Stomach (tissue), 9 donors: Measurements from ENCODE around the gene HDLBP. TPM values are rescaled to one million over a fixed set of nuclear protein-coding genes. Genes with fewer than 3 reads are reported as not detected.

Experiments used
- DNase-seq, 2 donors: peaks; one replicate each; pipeline versions ENCODE4 v3.0.0 to v3.0.0-alpha.2; 2013 to 2019
- H3K27ac ChIP-seq, 5 donors: fragments of 200-600 bp in 4 of 5; sonication (generic) in 4 of 5; one replicate each; pipeline ENCODE4 v1.5.1; 2013 to 2019; ENCODE audit warnings: mild to moderate bottlenecking in 1 of 5, moderate library complexity in 1 of 5
- H3K27me3 ChIP-seq, 3 donors: fragments of 200-600 bp; sonication (generic); one replicate each; pipeline ENCODE4 v1.5.1; 2017 to 2019; ENCODE audit warnings: mixed run types in 1 of 3
- H3K36me3 ChIP-seq, 4 donors: fragments of 200-600 bp; sonication (generic); 1 replicate in 3 of 4; 2 replicates in 1 of 4; pipeline ENCODE4 v1.5.1; 2016 to 2019
- H3K4me1 ChIP-seq, 4 donors: fragments of 200-600 bp; sonication (generic); one replicate each; pipeline ENCODE4 v1.5.1; 2016 to 2019
- H3K4me3 ChIP-seq, 4 donors: fragments of 200-600 bp; sonication (generic) in 3 of 4; one replicate each; pipeline ENCODE4 v1.5.1; 2016 to 2019; ENCODE audit warnings: mild to moderate bottlenecking in 1 of 4
- H3K9me3 ChIP-seq, 4 donors: fragments of 200-600 bp; sonication (generic); one replicate each; pipeline ENCODE4 v1.5.1; 2016 to 2019
- EP300 ChIP-seq: sonication (generic); formaldehyde crosslinking; IDR thresholded peaks from one replicate; pipeline ENCODE4 v1.6.1; 2017; ENCODE audit warnings: antibody characterized with exemption
- POLR2A ChIP-seq, 4 donors: fragments of 450-650 bp; IDR thresholded peaks; one replicate each; pipeline ENCODE4 v1.6.1; 2016; ENCODE audit warnings: antibody characterized with exemption in 4 of 4, control low read depth in 2 of 4, mild to moderate bottlenecking in 1 of 4, moderate library complexity in 1 of 4
- POLR2AphosphoS5 ChIP-seq, 3 donors: sonication (generic); formaldehyde crosslinking; IDR thresholded peaks; one replicate each; pipeline ENCODE4 v1.6.1; 2016; ENCODE audit warnings: antibody characterized with exemption in 3 of 3
- WGBS, 5 donors: extraction: QIAGEN DNeasy Blood & Tissue Kit in 3 of 5; methylation state at CpG; one replicate each; pipeline versions ENCODE4 v1.1.5 to v1.1.7; 2013 to 2018; 5-methylcytosine and 5-hydroxymethylcytosine counted together
- intact Hi-C: fragments of 100-400 bp; cut with DNase I; formaldehyde crosslinking; loops from one replicate; pipeline ENCODE4 v1.15.1; 2023; ENCODE audit warnings: low total_unique reads
- polyA plus RNA-seq, 3 donors: library from polyadenylated mRNA; stranded (reverse); fragments of 200-250 nt; gene quantifications; one replicate each; pipeline ENCODE4 v1.2.3, GENCODE V29; 2013
- total RNA-seq, 5 donors: library from RNA; depleted of rRNA; stranded (reverse); fragments of >200 nt; gene quantifications; one replicate each; pipeline versions ENCODE4 v1.1.0 to v1.2.3, GENCODE V29; 2014 to 2016
- TF ChIP-seq, protein P1 (sequence below), 7 experiments: fragments of 450-650 bp in 4 of 7; fragments of 200-600 bp in 3 of 7; sonication (generic) in 3 of 7; IDR thresholded peaks; one replicate each; pipeline ENCODE4 v1.5.1; 2016 to 2019; ENCODE audit warnings: antibody characterized with exemption in 7 of 7, control low read depth in 2 of 7, mild to moderate bottlenecking in 1 of 7
- donor health status: healthy with polysubstance abuse.
- donor health status: Bipolar disorder and iron deficiency.
- donor health status: healthy.

Gene HDLBP
- total and polyA plus RNA-seq, 8 donors = 171 to 752 (median 397) TPM

DNA sequence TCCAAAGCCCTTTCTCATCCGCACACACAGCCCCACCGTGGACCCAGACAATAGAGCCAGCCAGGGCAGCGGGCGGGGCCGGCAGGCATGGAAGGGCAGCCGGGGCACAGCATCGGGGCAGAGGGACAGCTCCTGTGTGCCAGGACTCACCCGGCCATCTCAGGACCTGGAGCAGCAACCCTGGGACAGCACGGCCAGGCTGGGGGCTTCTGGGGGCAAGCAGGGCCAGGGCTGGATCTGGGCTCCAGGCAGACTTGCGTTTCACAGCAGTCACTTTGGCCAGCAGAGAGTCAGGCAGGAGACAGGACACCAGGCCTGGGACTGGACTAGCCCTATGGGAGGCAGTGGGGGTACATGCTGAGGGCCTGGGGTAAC is 111.5 kb downstream of the HDLBP start:
- WGBS, 5 donors = 50 to 78% (median 69%) methylated on average over 2 to 10 of the region's 10 CpGs
- TF ChIP-seq POLR2AphosphoS5 (IDR thresholded peaks at IDR 0.05) (no peak), POLR2A (IDR thresholded peaks at IDR 0.05) (no peak), EP300 (no peak)
- TF ChIP-seq, protein P1, sequence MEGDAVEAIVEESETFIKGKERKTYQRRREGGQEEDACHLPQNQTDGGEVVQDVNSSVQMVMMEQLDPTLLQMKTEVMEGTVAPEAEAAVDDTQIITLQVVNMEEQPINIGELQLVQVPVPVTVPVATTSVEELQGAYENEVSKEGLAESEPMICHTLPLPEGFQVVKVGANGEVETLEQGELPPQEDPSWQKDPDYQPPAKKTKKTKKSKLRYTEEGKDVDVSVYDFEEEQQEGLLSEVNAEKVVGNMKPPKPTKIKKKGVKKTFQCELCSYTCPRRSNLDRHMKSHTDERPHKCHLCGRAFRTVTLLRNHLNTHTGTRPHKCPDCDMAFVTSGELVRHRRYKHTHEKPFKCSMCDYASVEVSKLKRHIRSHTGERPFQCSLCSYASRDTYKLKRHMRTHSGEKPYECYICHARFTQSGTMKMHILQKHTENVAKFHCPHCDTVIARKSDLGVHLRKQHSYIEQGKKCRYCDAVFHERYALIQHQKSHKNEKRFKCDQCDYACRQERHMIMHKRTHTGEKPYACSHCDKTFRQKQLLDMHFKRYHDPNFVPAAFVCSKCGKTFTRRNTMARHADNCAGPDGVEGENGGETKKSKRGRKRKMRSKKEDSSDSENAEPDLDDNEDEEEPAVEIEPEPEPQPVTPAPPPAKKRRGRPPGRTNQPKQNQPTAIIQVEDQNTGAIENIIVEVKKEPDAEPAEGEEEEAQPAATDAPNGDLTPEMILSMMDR (IDR thresholded peaks at IDR 0.05) = no peak
- H3K27ac ChIP-seq = no peak overlapping the region
- H3K36me3 ChIP-seq = peaks cover 0 to 6% (median 0%) of the 10 kb centered on the region in 4 donors
- H3K4me1 ChIP-seq = no peaks in the 10 kb centered on the region
- no peaks in the 10 kb centered on the region for H3K9me3 ChIP-seq
- no peak overlapping the region for H3K4me3 ChIP-seq
- intact Hi-C loops = no loop called here
- no peaks in the 10 kb centered on the region for H3K27me3 ChIP-seq
- DNase-seq = no peak

DNA sequence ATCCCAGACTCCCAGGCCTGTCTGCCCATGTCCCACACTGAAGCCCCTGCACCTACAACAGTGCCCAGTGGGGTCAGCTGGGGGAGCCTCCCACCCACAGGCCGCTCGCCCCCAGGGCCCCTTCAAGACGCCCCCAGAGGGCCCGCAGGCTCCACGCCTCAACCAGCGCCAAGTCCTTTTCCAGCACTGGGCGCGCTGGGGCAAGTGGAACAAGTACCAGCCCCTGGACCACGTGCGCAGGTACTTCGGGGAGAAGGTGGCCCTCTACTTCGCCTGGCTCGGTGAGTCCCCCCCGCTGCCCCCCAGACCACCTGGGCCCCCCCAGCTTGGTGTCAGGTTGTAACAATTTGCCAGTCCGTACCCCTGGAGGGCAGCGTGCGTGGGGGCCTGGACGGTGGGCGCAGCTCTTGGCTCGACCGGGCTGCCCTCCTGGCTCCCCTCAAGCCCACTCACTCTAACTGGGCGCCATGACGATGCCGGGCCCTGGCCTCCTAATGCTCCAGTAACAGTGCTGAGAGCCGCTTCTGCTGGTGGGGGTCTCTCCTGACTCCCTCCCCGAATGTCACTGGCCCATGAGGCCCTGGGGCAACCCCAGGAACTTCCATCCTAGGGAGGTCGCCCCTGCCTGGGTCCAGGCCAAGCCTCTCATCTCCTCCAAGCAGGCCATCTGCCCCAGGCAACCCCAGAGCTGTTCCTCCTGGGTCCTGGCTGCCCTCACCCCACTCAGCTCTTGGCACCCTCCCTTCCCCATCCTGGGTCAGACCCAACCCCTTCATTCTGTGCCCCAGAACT is 112.1 kb downstream of the HDLBP start:
- Histone ChIP-seq H3K4me1 (no peaks in the 10 kb centered on the region), H3K36me3 (peaks cover 0 to 6% (median 0%) of the 10 kb centered on the region in 4 donors), H3K4me3 (no peak overlapping the region), H3K27ac (no peak overlapping the region), H3K27me3 (no peaks in the 10 kb centered on the region), H3K9me3 (no peaks in the 10 kb centered on the region)
- 89 to 95% (median 92%) methylated on average over 18 to 27 of the region's 27 CpGs for WGBS, 5 donors
- TF ChIP-seq EP300 (no peak), POLR2AphosphoS5 (IDR thresholded peaks at IDR 0.05) (no peak), POLR2A (IDR thresholded peaks at IDR 0.05) (no peak)
- TF ChIP-seq, protein P1 (IDR thresholded peaks at IDR 0.05) = no peak
- DNase-seq = no peak
- intact Hi-C loops = no loop called here

DNA sequence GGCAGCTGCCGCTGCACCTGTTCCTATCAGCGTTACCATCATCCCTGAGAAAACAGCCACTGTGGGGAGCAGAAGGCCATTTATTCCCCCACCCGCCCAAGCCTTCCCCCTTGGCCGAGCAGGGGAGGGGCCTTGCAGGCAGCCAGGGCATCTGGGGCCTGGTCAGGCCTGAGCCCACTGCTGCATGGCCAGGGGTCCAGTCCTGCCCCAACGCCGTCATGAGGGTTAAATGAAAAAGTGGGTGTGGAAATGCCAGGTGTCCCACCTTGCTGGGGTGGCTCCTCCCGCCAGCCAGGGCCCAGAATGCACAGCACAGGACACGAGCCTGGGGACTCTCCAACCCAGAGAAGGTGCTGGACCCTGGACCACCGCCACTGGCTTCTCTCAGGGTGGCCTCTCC is 112.8 kb downstream of the HDLBP start:
- intact Hi-C loops = no loop called here

DNA sequence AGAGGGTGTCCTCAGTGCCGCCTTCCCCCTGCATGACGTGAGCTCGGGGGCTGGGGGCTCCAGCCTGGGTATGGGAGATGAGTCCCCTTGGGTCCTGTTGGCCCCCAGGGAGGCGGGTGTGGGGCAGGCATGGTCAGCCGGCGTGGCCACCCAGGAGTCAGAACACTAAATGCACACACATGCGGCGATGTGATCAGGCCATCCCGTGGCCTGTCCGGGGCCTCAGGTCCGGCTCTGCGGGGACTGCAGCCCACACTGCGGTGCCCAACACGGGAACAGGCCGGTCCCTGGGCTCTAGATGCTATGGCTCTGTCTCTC is 113.2 kb downstream of the HDLBP start:
- intact Hi-C loops = no loop called here
- H3K4me3 ChIP-seq = no peak overlapping the region
- H3K36me3 ChIP-seq = peaks cover 0 to 6% (median 0%) of the 10 kb centered on the region in 4 donors
- TF ChIP-seq EP300 = no peak
- no peak for TF ChIP-seq POLR2A (IDR thresholded peaks at IDR 0.05)
- TF ChIP-seq, protein P1 (IDR thresholded peaks at IDR 0.05) = no peak
- TF ChIP-seq POLR2AphosphoS5 (IDR thresholded peaks at IDR 0.05) = no peak
- no peaks in the 10 kb centered on the region for H3K9me3 ChIP-seq
- 87 to 91% (median 89%) methylated on average over 4 to 15 of the region's 15 CpGs for WGBS, 5 donors
- DNase-seq = no peak
- no peak overlapping the region for H3K27ac ChIP-seq
- H3K4me1 ChIP-seq = no peaks in the 10 kb centered on the region
- H3K27me3 ChIP-seq = no peaks in the 10 kb centered on the region

More for the DNA sequence above, 112.8 kb downstream of the HDLBP start:
- H3K9me3 ChIP-seq = no peaks in the 10 kb centered on the region
- no peak for DNase-seq
- no peaks in the 10 kb centered on the region for H3K4me1 ChIP-seq
- H3K36me3 ChIP-seq = peaks cover 0 to 6% (median 0%) of the 10 kb centered on the region in 4 donors
- H3K4me3 ChIP-seq = no peak overlapping the region
- 89 to 96% (median 93%) methylated on average over 7 to 9 of the region's 9 CpGs for WGBS, 5 donors
- no peak overlapping the region for H3K27ac ChIP-seq
- TF ChIP-seq POLR2A (IDR thresholded peaks at IDR 0.05) (no peak), POLR2AphosphoS5 (IDR thresholded peaks at IDR 0.05) (no peak), EP300 (no peak)
- TF ChIP-seq, protein P1 (IDR thresholded peaks at IDR 0.05) = no peak
- H3K27me3 ChIP-seq = no peaks in the 10 kb centered on the region
